ENCODE data around the gene GBF1. TPM values are rescaled to one million over a fixed set of nuclear protein-coding genes. Genes with fewer than 3 reads are reported as not detected.

The GBF1 gene
- total and polyA plus RNA-seq, 2 of the 13 experiments (the other 11 are each of a cell fraction or from before 2014, with no cell fraction given), result 17.1 to 21.9 TPM

DNA sequence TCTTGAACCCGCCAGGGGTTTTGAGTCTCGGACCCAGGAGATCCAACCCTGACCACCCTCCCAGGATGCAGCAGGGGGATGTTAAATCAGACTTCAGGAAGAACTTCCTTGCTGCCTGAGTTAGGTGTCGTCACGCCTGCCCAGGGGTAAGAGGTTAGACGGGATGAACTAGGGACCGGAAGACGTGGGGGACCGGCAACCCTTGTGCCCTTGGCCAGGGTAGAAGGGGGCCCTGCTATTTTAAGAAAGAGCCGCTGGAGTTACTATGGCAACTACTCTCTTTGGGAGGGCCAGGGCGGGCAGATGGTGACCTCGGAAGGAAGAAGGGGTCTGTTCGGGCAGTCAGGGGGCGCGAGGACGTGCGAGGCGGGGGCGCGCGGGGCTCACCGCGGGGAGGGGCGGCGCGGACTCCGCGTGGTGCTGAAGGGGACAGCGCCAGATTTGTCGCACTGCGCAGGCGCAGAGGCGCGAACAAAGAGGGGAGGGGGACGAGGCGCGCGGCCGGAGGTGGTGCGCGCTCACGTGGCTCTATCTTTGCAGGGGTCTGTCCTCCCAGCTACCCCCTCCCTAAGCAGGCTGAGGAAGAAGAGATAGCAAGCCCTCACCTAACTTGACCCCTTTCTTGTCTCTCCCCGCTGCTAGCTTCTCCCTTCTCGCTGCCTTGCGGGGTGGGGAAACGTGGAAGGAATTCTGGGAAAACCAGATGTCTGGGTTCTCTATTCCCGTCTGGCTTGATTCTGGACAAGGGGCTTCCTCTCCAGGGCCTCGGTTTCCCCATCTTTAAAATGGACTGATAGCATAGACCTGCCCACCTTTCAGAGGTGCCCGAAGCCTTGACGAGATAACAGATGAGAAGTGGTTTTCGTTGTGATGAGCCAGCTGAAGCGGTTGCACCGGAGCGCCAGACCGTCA is 174.2 kb downstream of the GBF1 start (continued):
- TF ChIP-seq CENPX (CRISPR knock-in tag; IDR thresholded peaks at IDR 0.05), result no peak

DNA sequence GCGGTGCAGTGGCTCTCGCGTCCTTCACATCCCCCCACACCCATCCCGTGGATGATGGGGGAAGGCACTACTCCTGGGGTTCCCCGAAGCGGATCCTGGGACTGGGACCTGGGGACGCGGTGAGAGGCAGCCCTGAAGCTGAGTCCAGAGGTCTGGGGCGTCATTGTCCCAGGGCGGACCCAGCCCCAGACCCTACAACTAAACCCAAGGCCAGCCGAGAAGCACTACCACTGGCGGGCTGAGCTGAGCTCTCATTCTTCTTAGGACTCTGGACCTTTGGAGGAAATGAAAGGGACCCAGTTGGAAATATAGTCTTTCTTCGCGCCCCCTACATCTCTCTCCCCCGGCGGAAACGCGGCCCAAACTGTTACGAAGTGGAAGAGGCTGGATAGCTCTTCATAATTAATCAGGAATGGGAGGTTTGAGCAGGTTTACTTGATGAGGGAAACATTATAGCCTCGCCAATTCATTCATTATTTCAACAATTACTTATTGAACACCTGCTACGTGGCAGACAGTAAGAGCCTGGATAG is 174.9 kb downstream of the GBF1 start:
- Histone ChIP-seq H3K27ac (ENCODE audit: extremely low read length, insufficient read depth, low read length) (peak overlapping the region; percentile 87), H3K36me3 (replicated peaks in 1 of 2; ENCODE audit: control insufficient read depth in 1 of 2, insufficient read depth in 2 of 2, low read length in 2 of 2) (peaks cover 0 to 14% of the 10 kb centered on the region in 2 experiments; a peak in 3 of 5 replicates), H3K79me2 (ENCODE audit: insufficient read depth, low read length) (no peaks in the 10 kb centered on the region), H3K4me2 (ENCODE audit: low read depth, low read length) (peak overlapping the region; percentile 98), H2AFZ (ENCODE audit: low read length) (peak overlapping the region; percentile 90), H3K27me3 (ENCODE audit: control insufficient read depth in 1 of 2, insufficient read depth in 2 of 2, low read length in 2 of 2) (peaks cover 1 to 11% of the 10 kb centered on the region in 2 experiments; a peak in 2 of 5 replicates), H3K9me3 (ENCODE audit: low read length) (no peaks in the 10 kb centered on the region), H4K20me1 (ENCODE audit: insufficient read depth, low read length) (no peaks in the 10 kb centered on the region), H3K4me3 (replicated peaks in 1 of 3; ENCODE audit: insufficient read depth in 1 of 3, low read depth in 2 of 3, low read length in 3 of 3) (peak overlapping the region; percentile 79 to 97 (median 84)), H3K4me1 (ENCODE audit: insufficient read depth, low read length) (peaks cover 36% of the 10 kb centered on the region), H3K9ac (ENCODE audit: insufficient read depth, low read depth, low read length) (peak overlapping the region; percentile 77)
- ChIA-PET CTCF (ENCODE audit: low intra/inter-chr PET ratio, low total read pairs) (no interaction called here), POLR2A (interaction anchor here (0.9 to 5.3 kb wide), 13 partner anchors 10 to 305 kb away, joined by 3 to 135 read pairs (median 5); partner anchors contain the start of genes C10orf95, CUEDC2 and NFKB2)
- DNase-seq (ENCODE audit: low spot score) (no peak), ATAC-seq (peak; percentile 6), FAIRE-seq (no peak)
- TSS peak; percentile 76 for BruUV-seq (replicated peaks)
- in situ Hi-C loops (cut with HindIII; ENCODE audit: extremely low pct_ligation_motif_present, low pct_unique_long_range_greater_than_20kb), result loop anchor here (5.0 kb wide), 1 partner anchor 42 kb away; no protein-coding TSS in a partner anchor
- intact Hi-C loops (cut with micrococcal nuclease; ENCODE audit: unreplicated experiment), result loop anchor here (2.0 to 5.0 kb wide), 3 partner anchors 25 to 57 kb away; partner anchors contain the start of gene NFKB2
- 0% methylated on average over 10 of the region's 21 CpGs for WGBS (ENCODE audit: low lambda C conversion rate)
- TF ChIP-seq ZHX1 (CRISPR knock-in tag; IDR thresholded peaks at IDR 0.05; ENCODE audit: low read depth) (no peak), ZNF225 (CRISPR knock-in tag; IDR thresholded peaks at IDR 0.05) (0 out of 2 replicates have a peak, but pooled peaks have one; percentile 3), ZSCAN22 (CRISPR knock-in tag; IDR thresholded peaks at IDR 0.05) (no peak), ZNF691 (CRISPR knock-in tag; IDR thresholded peaks at IDR 0.05; ENCODE audit: borderline replicate concordance, low read depth) (0 out of 2 replicates have a peak, but pooled peaks have one; percentile 36), NFIC (IDR thresholded peaks at IDR 0.05; ENCODE audit: low read length) (0 out of 2 replicates have a peak, but pooled peaks have one; percentile 2)
- TF ChIP-seq, protein P1, sequence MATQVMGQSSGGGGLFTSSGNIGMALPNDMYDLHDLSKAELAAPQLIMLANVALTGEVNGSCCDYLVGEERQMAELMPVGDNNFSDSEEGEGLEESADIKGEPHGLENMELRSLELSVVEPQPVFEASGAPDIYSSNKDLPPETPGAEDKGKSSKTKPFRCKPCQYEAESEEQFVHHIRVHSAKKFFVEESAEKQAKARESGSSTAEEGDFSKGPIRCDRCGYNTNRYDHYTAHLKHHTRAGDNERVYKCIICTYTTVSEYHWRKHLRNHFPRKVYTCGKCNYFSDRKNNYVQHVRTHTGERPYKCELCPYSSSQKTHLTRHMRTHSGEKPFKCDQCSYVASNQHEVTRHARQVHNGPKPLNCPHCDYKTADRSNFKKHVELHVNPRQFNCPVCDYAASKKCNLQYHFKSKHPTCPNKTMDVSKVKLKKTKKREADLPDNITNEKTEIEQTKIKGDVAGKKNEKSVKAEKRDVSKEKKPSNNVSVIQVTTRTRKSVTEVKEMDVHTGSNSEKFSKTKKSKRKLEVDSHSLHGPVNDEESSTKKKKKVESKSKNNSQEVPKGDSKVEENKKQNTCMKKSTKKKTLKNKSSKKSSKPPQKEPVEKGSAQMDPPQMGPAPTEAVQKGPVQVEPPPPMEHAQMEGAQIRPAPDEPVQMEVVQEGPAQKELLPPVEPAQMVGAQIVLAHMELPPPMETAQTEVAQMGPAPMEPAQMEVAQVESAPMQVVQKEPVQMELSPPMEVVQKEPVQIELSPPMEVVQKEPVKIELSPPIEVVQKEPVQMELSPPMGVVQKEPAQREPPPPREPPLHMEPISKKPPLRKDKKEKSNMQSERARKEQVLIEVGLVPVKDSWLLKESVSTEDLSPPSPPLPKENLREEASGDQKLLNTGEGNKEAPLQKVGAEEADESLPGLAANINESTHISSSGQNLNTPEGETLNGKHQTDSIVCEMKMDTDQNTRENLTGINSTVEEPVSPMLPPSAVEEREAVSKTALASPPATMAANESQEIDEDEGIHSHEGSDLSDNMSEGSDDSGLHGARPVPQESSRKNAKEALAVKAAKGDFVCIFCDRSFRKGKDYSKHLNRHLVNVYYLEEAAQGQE (IDR thresholded peaks at IDR 0.05; ENCODE audit: borderline replicate concordance in 1 of 2, low read depth in 1 of 2, low read length in 2 of 2), result peak in 1 of 2 experiments; percentile 79; a peak in 1 of 4 replicates
- TF ChIP-seq, protein P2, sequence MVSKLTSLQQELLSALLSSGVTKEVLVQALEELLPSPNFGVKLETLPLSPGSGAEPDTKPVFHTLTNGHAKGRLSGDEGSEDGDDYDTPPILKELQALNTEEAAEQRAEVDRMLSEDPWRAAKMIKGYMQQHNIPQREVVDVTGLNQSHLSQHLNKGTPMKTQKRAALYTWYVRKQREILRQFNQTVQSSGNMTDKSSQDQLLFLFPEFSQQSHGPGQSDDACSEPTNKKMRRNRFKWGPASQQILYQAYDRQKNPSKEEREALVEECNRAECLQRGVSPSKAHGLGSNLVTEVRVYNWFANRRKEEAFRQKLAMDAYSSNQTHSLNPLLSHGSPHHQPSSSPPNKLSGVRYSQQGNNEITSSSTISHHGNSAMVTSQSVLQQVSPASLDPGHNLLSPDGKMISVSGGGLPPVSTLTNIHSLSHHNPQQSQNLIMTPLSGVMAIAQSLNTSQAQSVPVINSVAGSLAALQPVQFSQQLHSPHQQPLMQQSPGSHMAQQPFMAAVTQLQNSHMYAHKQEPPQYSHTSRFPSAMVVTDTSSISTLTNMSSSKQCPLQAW (CRISPR knock-in tag; IDR thresholded peaks at IDR 0.05), result 0 out of 2 replicates have a peak, but pooled peaks have one; percentile 35
